GM12878 (cell line): Measurements from ENCODE around the gene PHYHIPL.

Source experiments
- FOXK2 ChIP-seq: fragments of 450-650 bp; IDR thresholded peaks from 2 replicates; pipeline ENCODE4 v1.6.1; 2017; ENCODE audit warnings: mild to moderate bottlenecking, moderate library complexity
- IRF4 ChIP-seq: IDR thresholded peaks from 2 replicates; pipeline ENCODE4 v1.6.1; 2011; ENCODE audit warnings: low read depth, low read length

- TF ChIP-seq FOXK2 (no peak), IRF4 (no peak)
Measured at GRCh38 chr10:59135275-59135674, 41.2 kb upstream of the PHYHIPL start.
